Natural killer cell (primary cell): ENCODE data around the gene STK39. TPM values are rescaled to one million over a fixed set of nuclear protein-coding genes. Genes with fewer than 3 reads are reported as not detected.
A peak's percentile ranks its signal among the peaks of the same experiment; 100 is the strongest.
"Not testable (repeated sequence)": the region's sequence is repeated elsewhere in the genome, so short reads cannot be mapped to it uniquely, and the experiment has no call there.

Experiments
- ATAC-seq, 3 donors: fragments of 150-1000 bp in 2 of 3; fragments of 200-7000 bp in 1 of 3; cut with Tn5 transposase; 1 replicate in 1 of 3; 2 replicates in 2 of 3; pipeline ENCODE4 v1.10.0; 2021; ENCODE audit warnings: mild to moderate bottlenecking in 2 of 3, moderate library complexity in 2 of 3
- DNase-seq, 2 donors: peaks; one replicate each; pipeline versions ENCODE4 v3.0.0 to v3.0.0-alpha.2; 2013 to 2021; ENCODE audit warnings: mixed read lengths in 1 of 2
- H3K27ac ChIP-seq: one replicate; pipeline ENCODE4 v1.5.1; 2013; ENCODE audit warnings: mild to moderate bottlenecking, low read length
- H3K27me3 ChIP-seq: one replicate; pipeline ENCODE4 v1.6.1; 2013; ENCODE audit warnings: low read length; ENCODE audit not compliant: control insufficient read depth, insufficient read depth
- H3K36me3 ChIP-seq: one replicate; pipeline ENCODE4 v1.6.1; 2013; ENCODE audit warnings: low read length; ENCODE audit not compliant: control insufficient read depth, insufficient read depth
- H3K4me1 ChIP-seq: one replicate; pipeline ENCODE4 v1.6.1; 2013; ENCODE audit warnings: low read length; ENCODE audit not compliant: control insufficient read depth, insufficient read depth
- H3K4me3 ChIP-seq: one replicate; pipeline ENCODE4 v1.5.1; 2013; ENCODE audit warnings: low read length
- H3K9me3 ChIP-seq: one replicate; pipeline ENCODE4 v1.6.1; 2013; ENCODE audit warnings: low read length; ENCODE audit not compliant: control insufficient read depth, insufficient read depth
- H3K27ac Mint-ChIP-seq, 2 donors: one replicate each; pipeline ENCODE4 v1.8.0; 2022; ENCODE audit warnings: mild to moderate bottlenecking in 2 of 2, mixed read lengths in 2 of 2, moderate library complexity in 1 of 2
- H3K27me3 Mint-ChIP-seq, 2 donors: one replicate each; pipeline ENCODE4 v1.8.0; 2022; ENCODE audit warnings: low read depth in 2 of 2, mixed read lengths in 2 of 2
- H3K36me3 Mint-ChIP-seq: one replicate; pipeline ENCODE4 v1.8.0; 2022; ENCODE audit warnings: mixed read lengths
- H3K4me1 Mint-ChIP-seq, 2 donors: one replicate each; pipeline ENCODE4 v1.8.0; 2022; ENCODE audit warnings: mixed read lengths in 2 of 2
- H3K4me3 Mint-ChIP-seq: one replicate; pipeline ENCODE4 v1.8.0; 2022; ENCODE audit warnings: mild to moderate bottlenecking, moderate library complexity, mixed read lengths
- H3K9me3 Mint-ChIP-seq, 2 donors: one replicate each; pipeline ENCODE4 v1.8.0; 2022; ENCODE audit warnings: mixed read lengths in 2 of 2
- WGBS: methylation state at CpG from one replicate; pipeline ENCODE4 v1.1.7; 2013; ENCODE audit warnings: missing lambda C conversion rate; ENCODE audit not compliant: insufficient coverage; 5-methylcytosine and 5-hydroxymethylcytosine counted together
- intact Hi-C: fragments of 100-400 bp; cut with micrococcal nuclease; formaldehyde crosslinking; loops from one replicate; pipeline ENCODE4 v1.14.2; 2022
- total RNA-seq, 4 donors: library from RNA; stranded (reverse); fragments of 120-200 nt in 1 of 4; gene quantifications; one replicate each; pipeline versions ENCODE4 v1.2.3 to v1.2.4, GENCODE V29; 2013 to 2022
- TF ChIP-seq, protein P1 (sequence below): fragments of 200-600 bp; IDR thresholded peaks from one replicate; pipeline ENCODE4 v1.8.0; 2022; ENCODE audit warnings: antibody characterized with exemption

STK39 gene
- total RNA-seq, 3 donors from 2014 or later (not counting 1 experiment from before 2014, with no cell fraction given): 53.3 to 79.3 (median 66.6) TPM

DNA sequence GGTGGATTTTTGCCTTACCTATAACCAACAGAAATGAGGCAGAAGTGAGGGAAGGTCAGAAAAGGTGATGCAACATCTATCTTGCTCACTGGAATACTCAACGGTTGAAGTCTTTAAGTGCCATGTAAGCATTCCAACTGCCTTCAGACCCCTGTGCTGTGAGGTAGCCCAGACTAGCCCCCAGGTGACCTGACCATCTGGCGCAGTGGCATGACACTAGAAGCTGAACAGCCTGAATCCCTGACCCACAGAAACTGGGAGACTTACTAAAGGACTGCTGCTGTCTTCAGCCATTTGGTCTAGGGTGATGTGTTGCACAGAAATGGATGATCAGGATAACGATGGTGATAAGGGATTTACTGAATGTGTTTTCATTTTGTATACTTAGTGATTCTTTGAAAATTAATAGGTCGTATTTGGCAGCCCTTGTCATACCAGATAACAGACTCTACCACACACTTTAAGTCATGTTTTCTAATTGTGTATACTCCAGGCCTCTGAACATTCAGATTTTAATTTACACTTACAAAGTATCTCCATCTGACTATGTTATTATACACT is 161.5 kb downstream of the STK39 start:
- no peaks in the 10 kb centered on the region for H3K36me3 ChIP-seq
- TF ChIP-seq, protein P1, sequence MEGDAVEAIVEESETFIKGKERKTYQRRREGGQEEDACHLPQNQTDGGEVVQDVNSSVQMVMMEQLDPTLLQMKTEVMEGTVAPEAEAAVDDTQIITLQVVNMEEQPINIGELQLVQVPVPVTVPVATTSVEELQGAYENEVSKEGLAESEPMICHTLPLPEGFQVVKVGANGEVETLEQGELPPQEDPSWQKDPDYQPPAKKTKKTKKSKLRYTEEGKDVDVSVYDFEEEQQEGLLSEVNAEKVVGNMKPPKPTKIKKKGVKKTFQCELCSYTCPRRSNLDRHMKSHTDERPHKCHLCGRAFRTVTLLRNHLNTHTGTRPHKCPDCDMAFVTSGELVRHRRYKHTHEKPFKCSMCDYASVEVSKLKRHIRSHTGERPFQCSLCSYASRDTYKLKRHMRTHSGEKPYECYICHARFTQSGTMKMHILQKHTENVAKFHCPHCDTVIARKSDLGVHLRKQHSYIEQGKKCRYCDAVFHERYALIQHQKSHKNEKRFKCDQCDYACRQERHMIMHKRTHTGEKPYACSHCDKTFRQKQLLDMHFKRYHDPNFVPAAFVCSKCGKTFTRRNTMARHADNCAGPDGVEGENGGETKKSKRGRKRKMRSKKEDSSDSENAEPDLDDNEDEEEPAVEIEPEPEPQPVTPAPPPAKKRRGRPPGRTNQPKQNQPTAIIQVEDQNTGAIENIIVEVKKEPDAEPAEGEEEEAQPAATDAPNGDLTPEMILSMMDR: no peak
- ATAC-seq: no peak
- H3K4me1 ChIP-seq: peaks cover 9% of the 10 kb centered on the region
- 99% methylated on average over 3 of the region's 4 CpGs for WGBS
- DNase-seq: no peak
- intact Hi-C loops: no loop called here
- H3K27me3 ChIP-seq: no peaks in the 10 kb centered on the region
- H3K4me3 ChIP-seq: no peak overlapping the region
- H3K27ac ChIP-seq: no peak overlapping the region
- Mint-ChIP-seq H3K4me1 (peaks cover 70 to 72% of the 10 kb centered on the region in 2 donors), H3K27me3 (no peaks in the 10 kb centered on the region), H3K36me3 (no peaks in the 10 kb centered on the region), H3K9me3 (no peaks in the 10 kb centered on the region), H3K4me3 (no peak overlapping the region), H3K27ac (no peak overlapping the region)
- no peaks in the 10 kb centered on the region for H3K9me3 ChIP-seq

DNA sequence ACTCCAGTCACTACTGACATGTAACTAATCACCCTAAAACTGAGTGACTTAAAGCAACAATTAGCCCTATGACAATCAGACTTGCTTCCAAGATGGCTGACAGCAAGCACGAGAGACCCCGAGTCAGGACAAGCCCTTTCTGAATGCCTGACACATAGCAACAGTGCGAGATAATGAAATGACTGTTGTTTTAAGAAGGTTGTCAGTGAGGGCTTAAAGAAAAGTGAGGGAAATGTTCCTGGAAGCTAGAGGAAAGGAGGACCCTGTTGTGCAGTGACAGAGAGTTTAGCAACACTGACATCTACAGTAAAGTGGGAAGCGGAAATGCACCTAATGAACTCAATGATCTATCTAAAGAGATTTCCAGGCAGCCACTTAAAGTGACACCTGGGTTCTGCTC is 163.1 kb downstream of the STK39 start:
- no peak for ATAC-seq
- Mint-ChIP-seq H3K36me3 (no peaks in the 10 kb centered on the region), H3K27ac (peak overlapping the region; percentile 2 to 31), H3K4me3 (no peak overlapping the region), H3K4me1 (peaks cover 68 to 73% of the 10 kb centered on the region in 2 donors), H3K27me3 (no peaks in the 10 kb centered on the region), H3K9me3 (no peaks in the 10 kb centered on the region)
- Histone ChIP-seq H3K4me3 (no peak overlapping the region), H3K4me1 (peaks cover 5% of the 10 kb centered on the region), H3K27ac (no peak overlapping the region), H3K36me3 (no peaks in the 10 kb centered on the region), H3K9me3 (no peaks in the 10 kb centered on the region), H3K27me3 (no peaks in the 10 kb centered on the region)
- no peak for DNase-seq
- TF ChIP-seq, protein P1: no peak
- intact Hi-C loops: no loop called here
- 97% methylated on average over 4 of the region's 4 CpGs for WGBS

DNA sequence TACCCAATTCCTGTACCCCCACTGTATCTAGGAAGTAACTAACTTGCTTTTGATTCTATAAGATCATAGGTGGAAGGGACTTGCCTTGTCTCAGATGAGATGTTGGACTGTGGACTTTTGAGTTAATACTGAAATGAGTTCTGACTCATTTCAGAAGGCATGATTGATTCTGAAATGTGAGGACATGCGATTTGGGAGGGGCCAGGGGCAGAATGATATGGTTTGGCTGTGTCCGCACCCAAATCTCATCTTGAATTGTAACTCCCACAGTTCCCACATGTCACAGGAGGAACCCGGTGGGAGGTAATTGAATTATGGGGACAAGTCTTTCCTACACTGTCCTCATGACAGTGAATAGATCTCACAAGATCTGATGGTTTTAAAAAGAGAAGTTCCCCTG is 165.9 kb downstream of the STK39 start:
- H3K36me3 Mint-ChIP-seq, H3K4me1 ChIP-seq, H3K27me3 Mint-ChIP-seq, ATAC-seq, H3K9me3 ChIP-seq, H3K4me3 Mint-ChIP-seq, intact Hi-C loops, H3K27ac Mint-ChIP-seq, H3K27ac ChIP-seq, H3K4me3 ChIP-seq, H3K27me3 ChIP-seq, H3K36me3 ChIP-seq, DNase-seq, H3K9me3 Mint-ChIP-seq: not testable (repeated sequence)
- peaks cover 51 to 57% of the 10 kb centered on the region in 2 donors for H3K4me1 Mint-ChIP-seq
- WGBS: 75% methylated on average over 2 of the region's 3 CpGs

DNA sequence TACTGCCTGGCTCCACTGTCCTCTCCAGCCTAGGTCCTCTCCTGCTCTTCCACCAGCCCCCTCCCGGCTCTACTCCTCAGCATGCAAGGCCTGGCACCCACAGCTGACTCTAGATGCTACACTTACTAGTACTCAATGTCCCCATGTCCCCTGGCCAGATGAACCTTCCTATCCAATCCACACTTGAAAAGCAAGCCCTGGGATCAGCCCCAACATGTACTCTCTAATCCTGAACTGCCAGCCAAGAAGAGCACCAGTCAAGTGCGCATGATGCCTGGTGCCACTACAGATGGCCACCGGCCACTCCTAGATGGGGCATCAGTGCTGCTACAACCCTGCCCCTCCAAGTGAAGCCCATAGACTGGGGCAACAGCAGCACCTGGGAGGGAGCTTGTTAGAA is 168.2 kb downstream of the STK39 start:
- DNase-seq (no peak), ATAC-seq (no peak)
- Mint-ChIP-seq H3K9me3 (no peaks in the 10 kb centered on the region), H3K36me3 (peaks cover 6% of the 10 kb centered on the region), H3K4me1 (peaks cover 36 to 40% of the 10 kb centered on the region in 2 donors), H3K27me3 (no peaks in the 10 kb centered on the region), H3K4me3 (no peak overlapping the region), H3K27ac (peak overlapping the region; percentile 2 to 32)
- Histone ChIP-seq H3K4me3 (no peak overlapping the region), H3K4me1 (no peaks in the 10 kb centered on the region), H3K36me3 (peaks cover 13% of the 10 kb centered on the region), H3K27ac (no peak overlapping the region), H3K27me3 (no peaks in the 10 kb centered on the region), H3K9me3 (no peaks in the 10 kb centered on the region)
- WGBS: 99% methylated on average over 3 of the region's 3 CpGs
- intact Hi-C loops: no loop called here
- TF ChIP-seq, protein P1: no peak
